Skeletal muscle satellite cell (primary cell): ENCODE results near the gene TIPRL.
A peak's percentile ranks its signal among the peaks of the same experiment; 100 is the strongest.
"Not testable (repeated sequence)": the region's sequence is repeated elsewhere in the genome, so short reads cannot be mapped to it uniquely, and the experiment has no call there.

ENCODE experiments used
- H3K27me3 ChIP-seq: 2 replicates; pipeline ENCODE4 v1.7.0; 2013; ENCODE audit warnings: low read length; ENCODE audit not compliant: control insufficient read depth, insufficient read depth
- H3K36me3 ChIP-seq: 2 replicates; pipeline ENCODE4 v1.7.0; 2013; ENCODE audit warnings: mild to moderate bottlenecking, control low read depth, low read length; ENCODE audit not compliant: insufficient read depth
- H3K4me1 ChIP-seq: 2 replicates; pipeline ENCODE4 v1.7.0; 2013; ENCODE audit warnings: low read length; ENCODE audit not compliant: control insufficient read depth, insufficient read depth
- H3K4me2 ChIP-seq: 2 replicates; pipeline ENCODE4 v1.7.0; 2013; ENCODE audit warnings: mild to moderate bottlenecking, low read length
- H3K4me3 ChIP-seq: 2 replicates; pipeline ENCODE4 v1.7.0; 2013; ENCODE audit warnings: low read length
- H3K9ac ChIP-seq: 2 replicates; pipeline ENCODE4 v1.7.0; 2013; ENCODE audit warnings: mild to moderate bottlenecking, low read depth, low read length, moderate library complexity
- H3K9me3 ChIP-seq: replicated peaks from 2 replicates; pipeline ENCODE4 v1.7.0; 2013; ENCODE audit warnings: mild to moderate bottlenecking, control low read depth, low read length

The TIPRL gene

DNA sequence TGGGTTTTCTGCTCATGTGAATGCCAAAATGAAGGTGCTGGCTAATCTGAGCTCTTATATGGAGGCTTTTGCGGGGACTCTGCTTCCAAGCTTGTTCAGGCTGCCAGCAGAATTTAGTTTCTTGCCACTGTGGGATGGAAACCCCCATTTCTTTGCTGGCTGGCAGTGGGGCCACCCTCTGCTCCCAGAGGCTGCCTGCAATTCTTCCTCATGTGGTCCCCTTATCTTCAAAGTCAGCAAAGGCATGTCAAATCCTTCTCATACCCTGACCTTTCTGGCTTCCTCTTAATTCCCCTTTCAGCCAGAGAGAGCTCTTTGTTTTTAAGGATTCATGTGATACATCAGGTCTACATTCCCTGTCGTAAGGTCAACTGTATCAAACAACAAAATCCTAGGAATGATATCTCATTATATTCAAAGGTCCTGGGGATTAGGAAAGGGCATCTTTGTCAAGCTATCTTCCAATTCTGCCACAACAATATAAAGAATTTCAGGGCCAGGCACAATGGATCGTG lies 36.8 kb upstream of the TIPRL start:
- Histone ChIP-seq H3K27me3 (no peaks in the 10 kb centered on the region), H3K9me3 (no peaks in the 10 kb centered on the region), H3K4me2 (no peak overlapping the region), H3K4me3 (no peak overlapping the region), H3K9ac (no peak overlapping the region), H3K36me3 (no peaks in the 10 kb centered on the region), H3K4me1 (peaks cover 3% of the 10 kb centered on the region)

- Histone ChIP-seq H3K4me3 (peak overlapping the region; percentile 27), H3K4me1 (no peaks in the 10 kb centered on the region), H3K4me2 (peak overlapping the region; percentile 56), H3K36me3 (no peaks in the 10 kb centered on the region), H3K9me3 (no peaks in the 10 kb centered on the region), H3K27me3 (no peaks in the 10 kb centered on the region), H3K9ac (peak overlapping the region; percentile 35)
These were observed 33.3 kb upstream of the TIPRL start for GRCh38 chr1:168145184-168146159.

DNA sequence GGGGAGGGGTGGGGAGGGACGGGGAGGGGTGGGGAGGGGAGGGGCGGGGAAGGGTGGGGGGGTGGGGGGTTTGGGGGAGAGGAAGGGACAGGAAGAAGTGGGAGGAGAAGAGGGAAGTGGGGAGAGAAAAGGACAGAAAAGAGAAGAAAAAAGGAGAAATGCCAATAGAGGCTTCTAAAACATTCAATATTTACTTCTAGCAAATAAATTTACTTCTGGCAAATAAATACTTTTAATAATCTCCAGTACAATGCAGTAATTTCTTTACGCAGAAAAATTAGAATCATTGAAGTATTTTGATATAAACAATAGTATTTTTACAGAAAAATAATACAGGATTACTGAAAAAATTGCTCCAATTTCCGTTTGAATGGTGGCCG lies 32.6 kb upstream of the TIPRL start:
- Histone ChIP-seq H3K9me3 (no peaks in the 10 kb centered on the region), H3K4me1 (no peaks in the 10 kb centered on the region), H3K27me3 (no peaks in the 10 kb centered on the region), H3K4me3 (no peak overlapping the region), H3K4me2 (no peak overlapping the region), H3K36me3 (no peaks in the 10 kb centered on the region), H3K9ac (no peak overlapping the region)

- Histone ChIP-seq H3K4me3 (no peak overlapping the region), H3K9me3 (no peaks in the 10 kb centered on the region), H3K4me1 (no peaks in the 10 kb centered on the region), H3K36me3 (no peaks in the 10 kb centered on the region), H3K27me3 (no peaks in the 10 kb centered on the region), H3K4me2 (no peak overlapping the region), H3K9ac (no peak overlapping the region)
These were observed 32.1 kb upstream of the TIPRL start for GRCh38 chr1:168146626-168147025.

DNA sequence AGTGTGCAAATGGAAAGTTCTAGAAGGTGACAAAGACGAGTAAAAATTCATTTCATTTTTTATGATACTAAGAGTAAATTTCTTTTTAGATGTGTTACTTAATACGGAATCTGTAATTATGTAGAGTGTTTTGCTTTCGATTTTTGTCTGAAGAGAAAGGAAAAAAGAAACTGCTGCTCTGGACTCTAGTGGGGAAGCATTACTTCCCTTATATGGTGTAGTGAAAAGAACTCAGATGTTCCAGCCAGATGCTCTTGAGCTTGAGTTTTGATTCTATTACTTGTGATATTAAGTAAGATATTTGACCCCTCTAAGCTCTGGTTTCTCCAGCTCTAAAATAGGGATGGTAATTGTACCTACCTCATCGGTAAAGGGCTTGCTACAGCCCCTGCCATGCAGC lies 29.8 kb upstream of the TIPRL start:
- Histone ChIP-seq H3K9me3 (no peaks in the 10 kb centered on the region), H3K27me3 (no peaks in the 10 kb centered on the region), H3K36me3 (no peaks in the 10 kb centered on the region), H3K4me3 (no peak overlapping the region), H3K4me2 (no peak overlapping the region), H3K4me1 (no peaks in the 10 kb centered on the region), H3K9ac (no peak overlapping the region)

DNA sequence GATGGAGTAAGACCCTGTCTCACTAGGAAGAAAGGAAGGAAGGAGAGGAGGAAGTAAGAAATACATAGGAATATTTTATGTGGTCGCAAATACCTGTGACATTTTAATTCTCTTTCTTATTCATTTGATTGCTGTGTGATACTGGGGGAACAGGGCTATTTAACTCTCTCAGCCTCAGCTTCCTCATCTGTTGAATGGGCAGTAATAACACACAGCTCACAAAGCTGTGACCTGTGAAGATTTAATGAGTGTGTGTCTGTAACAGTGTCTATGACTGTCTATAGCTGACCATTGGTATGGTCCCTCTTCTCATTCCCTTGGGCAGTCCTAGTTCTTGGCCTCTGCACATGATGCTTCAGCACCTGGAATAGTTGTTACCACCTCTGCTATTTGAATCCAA lies 28.5 kb upstream of the TIPRL start:
- no peaks in the 10 kb centered on the region for H3K27me3 ChIP-seq

GRCh38 chr1:168151935-168152334 lies 26.8 kb upstream of the TIPRL start:
- no peak overlapping the region for H3K4me3 ChIP-seq
- no peaks in the 10 kb centered on the region for H3K36me3 ChIP-seq
- H3K4me2 ChIP-seq, result no peak overlapping the region
- H3K9ac ChIP-seq, result no peak overlapping the region
- no peaks in the 10 kb centered on the region for H3K4me1 ChIP-seq
- H3K9me3 ChIP-seq, result no peaks in the 10 kb centered on the region
- no peaks in the 10 kb centered on the region for H3K27me3 ChIP-seq

More for the DNA sequence above, 28.5 kb upstream of the TIPRL start:
- Histone ChIP-seq H3K36me3 (no peaks in the 10 kb centered on the region), H3K4me1 (no peaks in the 10 kb centered on the region), H3K9ac (no peak overlapping the region), H3K4me3 (no peak overlapping the region), H3K9me3 (no peaks in the 10 kb centered on the region), H3K4me2 (no peak overlapping the region)

GRCh38 chr1:168154707-168155106 lies 24.1 kb upstream of the TIPRL start:
- not testable (repeated sequence) for H3K4me2 ChIP-seq, H3K27me3 ChIP-seq, H3K4me3 ChIP-seq, H3K9ac ChIP-seq, H3K9me3 ChIP-seq, H3K36me3 ChIP-seq, H3K4me1 ChIP-seq

- H3K9me3 ChIP-seq, result no peaks in the 10 kb centered on the region
- H3K4me3 ChIP-seq, result no peak overlapping the region
- no peak overlapping the region for H3K9ac ChIP-seq
- H3K4me1 ChIP-seq, result no peaks in the 10 kb centered on the region
- H3K27me3 ChIP-seq, result no peaks in the 10 kb centered on the region
- no peaks in the 10 kb centered on the region for H3K36me3 ChIP-seq
- H3K4me2 ChIP-seq, result no peak overlapping the region
These were observed 22.9 kb upstream of the TIPRL start for GRCh38 chr1:168155910-168156309.

- H3K4me2 ChIP-seq, result no peak overlapping the region
- H3K4me3 ChIP-seq, result no peak overlapping the region
These were observed 21.1 kb upstream of the TIPRL start for GRCh38 chr1:168157638-168158037.

GRCh38 chr1:168159251-168159650 lies 19.5 kb upstream of the TIPRL start:
- no peak overlapping the region for H3K4me2 ChIP-seq
- no peak overlapping the region for H3K9ac ChIP-seq
- H3K4me1 ChIP-seq, result no peaks in the 10 kb centered on the region
- no peaks in the 10 kb centered on the region for H3K27me3 ChIP-seq
- no peak overlapping the region for H3K4me3 ChIP-seq
- no peaks in the 10 kb centered on the region for H3K9me3 ChIP-seq
- no peaks in the 10 kb centered on the region for H3K36me3 ChIP-seq

More at GRCh38 chr1:168157638-168158037, 21.1 kb upstream of the TIPRL start:
- Histone ChIP-seq H3K27me3 (no peaks in the 10 kb centered on the region), H3K36me3 (no peaks in the 10 kb centered on the region), H3K4me1 (no peaks in the 10 kb centered on the region), H3K9me3 (no peaks in the 10 kb centered on the region), H3K9ac (no peak overlapping the region)

GRCh38 chr1:168159979-168160378 lies 18.8 kb upstream of the TIPRL start:
- no peaks in the 10 kb centered on the region for H3K36me3 ChIP-seq
- no peaks in the 10 kb centered on the region for H3K27me3 ChIP-seq
- no peaks in the 10 kb centered on the region for H3K4me1 ChIP-seq
- H3K4me2 ChIP-seq, result no peak overlapping the region
- no peak overlapping the region for H3K4me3 ChIP-seq
- no peak overlapping the region for H3K9ac ChIP-seq
- H3K9me3 ChIP-seq, result no peaks in the 10 kb centered on the region
